ENCODE measurements around the gene FAM163B.

Gene FAM163B

GRCh38 chr9:133609311-133610098 is at the start of gene FAM163B:
TSS of gene FAM163B (minus strand) at chr9:133609389. CDS start at chr9:133580223, 29,166 bp downstream.
- no peak within 1 kb of the TSS for H2AFZ ChIP-seq (ENCODE audit: low read length)
- no peaks in the 10 kb centered on the region for H4K20me1 ChIP-seq (ENCODE audit: insufficient read depth, low read length)
- H3K9me2 ChIP-seq (replicated peaks; ENCODE audit: insufficient read depth, low read length): no peaks in the 10 kb centered on the region
- H3K9ac ChIP-seq (ENCODE audit: low read length): no peak within 1 kb of the TSS
- H3K79me2 ChIP-seq (ENCODE audit: low read length): no peaks in the 10 kb centered on the region
- H3K36me3 ChIP-seq (replicated peaks; ENCODE audit: insufficient read depth, low read length): no peaks in the 10 kb centered on the region
- no peaks in the 10 kb centered on the region for H3K4me1 ChIP-seq (ENCODE audit: low read length)
- H3K27ac ChIP-seq (ENCODE audit: low read length): no peak within 1 kb of the TSS
- H3K9me3 ChIP-seq (replicated peaks; ENCODE audit: insufficient read depth, low read length): no peaks in the 10 kb centered on the region
- no peak within 1 kb of the TSS for H3K4me3 ChIP-seq (ENCODE audit: low read length)
- no peak within 1 kb of the TSS for H3K4me2 ChIP-seq (ENCODE audit: low read depth, low read length)
- TF ChIP-seq EZH2 (optimal IDR thresholded peaks at IDR 0.05; ENCODE audit: low read depth, low read length): no peak
- no peak for TF ChIP-seq EZH2phosphoT487 (IDR thresholded peaks at IDR 0.05; ENCODE audit: low read length)
- TF ChIP-seq CTCF (IDR thresholded peaks at IDR 0.05; ENCODE audit: low read length): no peak
- peaks cover 90% of the 10 kb centered on the region for H3K27me3 ChIP-seq (replicated peaks; ENCODE audit: insufficient read depth, low read length)
- no peak for DNase-seq
- H3F3A ChIP-seq (ENCODE audit: insufficient read depth, low read length): no peaks in the 10 kb centered on the region

- Histone ChIP-seq H3K79me2 (ENCODE audit: low read length) (no peaks in the 10 kb centered on the region), H3K4me1 (ENCODE audit: low read length) (no peaks in the 10 kb centered on the region), H3K36me3 (replicated peaks; ENCODE audit: insufficient read depth, low read length) (no peaks in the 10 kb centered on the region), H3K27ac (ENCODE audit: low read length) (no peak overlapping the region), H3K9ac (ENCODE audit: low read length) (no peak overlapping the region), H2AFZ (ENCODE audit: low read length) (no peak overlapping the region), H3K9me2 (replicated peaks; ENCODE audit: insufficient read depth, low read length) (no peaks in the 10 kb centered on the region), H3K9me3 (replicated peaks; ENCODE audit: insufficient read depth, low read length) (no peaks in the 10 kb centered on the region), H3K27me3 (replicated peaks; ENCODE audit: insufficient read depth, low read length) (peaks cover 96% of the 10 kb centered on the region), H3K4me2 (ENCODE audit: low read depth, low read length) (no peak overlapping the region), H3K4me3 (ENCODE audit: low read length) (no peak overlapping the region), H3F3A (ENCODE audit: insufficient read depth, low read length) (no peaks in the 10 kb centered on the region), H4K20me1 (ENCODE audit: insufficient read depth, low read length) (no peaks in the 10 kb centered on the region)
- no peak for TF ChIP-seq EZH2 (optimal IDR thresholded peaks at IDR 0.05; ENCODE audit: low read depth, low read length)
- no peak for TF ChIP-seq CTCF (IDR thresholded peaks at IDR 0.05; ENCODE audit: low read length)
- no peak for TF ChIP-seq EZH2phosphoT487 (IDR thresholded peaks at IDR 0.05; ENCODE audit: low read length)
- DNase-seq: no peak
Measured at GRCh38 chr9:133657120-133657661, 48.0 kb upstream of the FAM163B start.

GRCh38 chr9:133656211-133657119 is 47.3 kb upstream of the FAM163B start:
- no peaks in the 10 kb centered on the region for H4K20me1 ChIP-seq (ENCODE audit: insufficient read depth, low read length)
- no peaks in the 10 kb centered on the region for H3K9me2 ChIP-seq (replicated peaks; ENCODE audit: insufficient read depth, low read length)
- no peak overlapping the region for H3K4me2 ChIP-seq (ENCODE audit: low read depth, low read length)
- H3K4me3 ChIP-seq (ENCODE audit: low read length): no peak overlapping the region
- H3K36me3 ChIP-seq (replicated peaks; ENCODE audit: insufficient read depth, low read length): no peaks in the 10 kb centered on the region
- H3K9me3 ChIP-seq (replicated peaks; ENCODE audit: insufficient read depth, low read length): no peaks in the 10 kb centered on the region
- H3K79me2 ChIP-seq (ENCODE audit: low read length): no peaks in the 10 kb centered on the region
- H3K27me3 ChIP-seq (replicated peaks; ENCODE audit: insufficient read depth, low read length): peaks cover 94% of the 10 kb centered on the region
- no peak overlapping the region for H3K27ac ChIP-seq (ENCODE audit: low read length)
- H3K9ac ChIP-seq (ENCODE audit: low read length): no peak overlapping the region
- no peak for TF ChIP-seq CTCF (IDR thresholded peaks at IDR 0.05; ENCODE audit: low read length)
- no peak for TF ChIP-seq EZH2 (optimal IDR thresholded peaks at IDR 0.05; ENCODE audit: low read depth, low read length)
- no peak for TF ChIP-seq EZH2phosphoT487 (IDR thresholded peaks at IDR 0.05; ENCODE audit: low read length)
- H2AFZ ChIP-seq (ENCODE audit: low read length): no peak overlapping the region
- DNase-seq: no peak
- H3F3A ChIP-seq (ENCODE audit: insufficient read depth, low read length): no peaks in the 10 kb centered on the region
- no peaks in the 10 kb centered on the region for H3K4me1 ChIP-seq (ENCODE audit: low read length)

All from MM.1S (cell line).